Measurements from ENCODE around the gene C19orf67.

Gene C19orf67

DNA sequence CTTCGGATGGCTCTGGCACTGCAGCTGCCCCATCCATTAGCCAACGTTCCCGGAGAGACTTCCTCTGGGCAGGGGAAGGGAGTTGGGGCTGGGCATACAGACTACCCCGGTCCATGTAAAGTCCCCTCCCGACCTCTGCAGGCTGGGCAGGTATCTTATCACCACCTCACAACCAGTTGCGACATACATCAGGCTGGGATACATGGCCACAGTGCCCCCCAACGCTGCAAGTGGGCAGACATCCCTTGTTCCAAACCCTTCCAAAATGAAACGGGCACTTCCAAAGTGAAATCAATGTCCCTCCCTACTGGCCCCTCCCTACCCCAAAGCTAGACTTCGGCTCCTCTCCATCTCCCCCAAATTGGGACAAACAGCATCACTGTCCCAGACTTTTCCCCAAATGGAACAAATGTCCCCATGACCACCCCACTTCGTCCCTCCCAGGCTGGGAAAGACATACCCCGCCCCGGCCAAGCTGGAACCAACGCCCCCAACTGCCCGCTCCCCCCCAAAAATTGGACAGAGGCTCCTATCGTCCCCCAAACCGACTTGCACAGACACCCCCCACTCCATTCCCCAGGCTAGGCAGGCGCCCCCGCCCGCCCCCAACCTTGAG is 28.7 kb downstream of the C19orf67 start (continued):
- TF ChIP-seq, protein P1, sequence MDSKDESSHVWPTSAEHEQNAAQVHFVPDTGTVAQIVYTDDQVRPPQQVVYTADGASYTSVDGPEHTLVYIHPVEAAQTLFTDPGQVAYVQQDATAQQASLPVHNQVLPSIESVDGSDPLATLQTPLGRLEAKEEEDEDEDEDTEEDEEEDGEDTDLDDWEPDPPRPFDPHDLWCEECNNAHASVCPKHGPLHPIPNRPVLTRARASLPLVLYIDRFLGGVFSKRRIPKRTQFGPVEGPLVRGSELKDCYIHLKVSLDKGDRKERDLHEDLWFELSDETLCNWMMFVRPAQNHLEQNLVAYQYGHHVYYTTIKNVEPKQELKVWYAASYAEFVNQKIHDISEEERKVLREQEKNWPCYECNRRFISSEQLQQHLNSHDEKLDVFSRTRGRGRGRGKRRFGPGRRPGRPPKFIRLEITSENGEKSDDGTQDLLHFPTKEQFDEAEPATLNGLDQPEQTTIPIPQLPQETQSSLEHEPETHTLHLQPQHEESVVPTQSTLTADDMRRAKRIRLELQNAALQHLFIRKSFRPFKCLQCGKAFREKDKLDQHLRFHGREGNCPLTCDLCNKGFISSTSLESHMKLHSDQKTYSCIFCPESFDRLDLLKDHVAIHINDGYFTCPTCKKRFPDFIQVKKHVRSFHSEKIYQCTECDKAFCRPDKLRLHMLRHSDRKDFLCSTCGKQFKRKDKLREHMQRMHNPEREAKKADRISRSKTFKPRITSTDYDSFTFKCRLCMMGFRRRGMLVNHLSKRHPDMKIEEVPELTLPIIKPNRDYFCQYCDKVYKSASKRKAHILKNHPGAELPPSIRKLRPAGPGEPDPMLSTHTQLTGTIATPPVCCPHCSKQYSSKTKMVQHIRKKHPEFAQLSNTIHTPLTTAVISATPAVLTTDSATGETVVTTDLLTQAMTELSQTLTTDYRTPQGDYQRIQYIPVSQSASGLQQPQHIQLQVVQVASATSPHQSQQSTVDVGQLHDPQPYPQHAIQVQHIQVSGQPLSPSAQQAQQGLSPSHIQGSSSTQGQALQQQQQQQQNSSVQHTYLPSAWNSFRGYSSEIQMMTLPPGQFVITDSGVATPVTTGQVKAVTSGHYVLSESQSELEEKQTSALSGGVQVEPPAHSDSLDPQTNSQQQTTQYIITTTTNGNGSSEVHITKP (tag by site-specific recombination; IDR thresholded peaks at IDR 0.05), result 0 out of 2 replicates have a peak, but pooled peaks have one; percentile 14
- TF ChIP-seq, protein P2, sequence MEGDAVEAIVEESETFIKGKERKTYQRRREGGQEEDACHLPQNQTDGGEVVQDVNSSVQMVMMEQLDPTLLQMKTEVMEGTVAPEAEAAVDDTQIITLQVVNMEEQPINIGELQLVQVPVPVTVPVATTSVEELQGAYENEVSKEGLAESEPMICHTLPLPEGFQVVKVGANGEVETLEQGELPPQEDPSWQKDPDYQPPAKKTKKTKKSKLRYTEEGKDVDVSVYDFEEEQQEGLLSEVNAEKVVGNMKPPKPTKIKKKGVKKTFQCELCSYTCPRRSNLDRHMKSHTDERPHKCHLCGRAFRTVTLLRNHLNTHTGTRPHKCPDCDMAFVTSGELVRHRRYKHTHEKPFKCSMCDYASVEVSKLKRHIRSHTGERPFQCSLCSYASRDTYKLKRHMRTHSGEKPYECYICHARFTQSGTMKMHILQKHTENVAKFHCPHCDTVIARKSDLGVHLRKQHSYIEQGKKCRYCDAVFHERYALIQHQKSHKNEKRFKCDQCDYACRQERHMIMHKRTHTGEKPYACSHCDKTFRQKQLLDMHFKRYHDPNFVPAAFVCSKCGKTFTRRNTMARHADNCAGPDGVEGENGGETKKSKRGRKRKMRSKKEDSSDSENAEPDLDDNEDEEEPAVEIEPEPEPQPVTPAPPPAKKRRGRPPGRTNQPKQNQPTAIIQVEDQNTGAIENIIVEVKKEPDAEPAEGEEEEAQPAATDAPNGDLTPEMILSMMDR (tag by site-specific recombination; IDR thresholded peaks at IDR 0.05), result peak; percentile 54; the same call in 1 of the 2 replicates
- TF ChIP-seq ZNF350 (tag by site-specific recombination; IDR thresholded peaks at IDR 0.05), result no peak
- no peak for TF ChIP-seq ZNF239 (tag by site-specific recombination; IDR thresholded peaks at IDR 0.05)
- TF ChIP-seq, protein P3, sequence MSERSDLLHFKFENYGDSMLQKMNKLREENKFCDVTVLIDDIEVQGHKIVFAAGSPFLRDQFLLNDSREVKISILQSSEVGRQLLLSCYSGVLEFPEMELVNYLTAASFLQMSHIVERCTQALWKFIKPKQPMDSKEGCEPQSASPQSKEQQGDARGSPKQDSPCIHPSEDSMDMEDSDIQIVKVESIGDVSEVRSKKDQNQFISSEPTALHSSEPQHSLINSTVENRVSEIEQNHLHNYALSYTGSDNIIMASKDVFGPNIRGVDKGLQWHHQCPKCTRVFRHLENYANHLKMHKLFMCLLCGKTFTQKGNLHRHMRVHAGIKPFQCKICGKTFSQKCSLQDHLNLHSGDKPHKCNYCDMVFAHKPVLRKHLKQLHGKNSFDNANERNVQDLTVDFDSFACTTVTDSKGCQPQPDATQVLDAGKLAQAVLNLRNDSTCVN (tag by site-specific recombination; optimal IDR thresholded peaks at IDR 0.05), result no peak
- TF ChIP-seq ZNF530 (tag by site-specific recombination; IDR thresholded peaks at IDR 0.05; ENCODE audit: low read depth), result no peak

DNA sequence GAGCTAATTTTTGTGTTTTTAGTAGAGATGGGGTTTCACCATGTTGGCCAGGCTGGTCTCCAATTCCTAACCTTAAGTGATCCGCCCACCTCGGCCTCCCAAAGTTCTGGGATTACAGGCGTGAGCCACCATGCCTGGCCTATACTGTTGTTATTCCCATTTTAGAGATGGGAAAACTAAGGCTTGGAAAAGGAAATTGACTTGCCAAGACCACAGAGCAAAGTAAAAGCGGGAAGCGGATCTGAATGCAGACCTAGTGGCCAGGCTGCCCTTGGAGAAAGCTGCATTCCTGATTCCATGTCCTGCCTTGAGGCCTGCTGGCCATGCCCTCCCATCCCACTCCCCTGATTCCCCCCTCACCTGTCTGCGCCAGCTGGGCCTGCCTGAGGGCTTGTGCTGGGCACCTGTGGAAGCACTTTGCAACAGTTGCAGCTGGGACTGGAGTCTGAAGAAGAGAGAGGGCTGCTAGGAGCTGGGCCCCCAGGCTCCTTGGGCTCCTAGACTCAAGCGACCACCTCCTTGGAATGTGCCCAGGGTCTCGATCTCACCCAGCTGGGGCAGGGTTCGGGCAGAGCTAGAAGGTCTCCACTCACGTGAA is 29.4 kb downstream of the C19orf67 start:
- ChIA-PET CTCF (interaction anchor here (0.6 to 6.9 kb wide), 3 partner anchors 11 to 15 kb away, joined by 3 to 80 read pairs (median 3); partner anchors contain the start of gene MISP3), POLR2A (no interaction called here)
- TF ChIP-seq, protein P4, sequence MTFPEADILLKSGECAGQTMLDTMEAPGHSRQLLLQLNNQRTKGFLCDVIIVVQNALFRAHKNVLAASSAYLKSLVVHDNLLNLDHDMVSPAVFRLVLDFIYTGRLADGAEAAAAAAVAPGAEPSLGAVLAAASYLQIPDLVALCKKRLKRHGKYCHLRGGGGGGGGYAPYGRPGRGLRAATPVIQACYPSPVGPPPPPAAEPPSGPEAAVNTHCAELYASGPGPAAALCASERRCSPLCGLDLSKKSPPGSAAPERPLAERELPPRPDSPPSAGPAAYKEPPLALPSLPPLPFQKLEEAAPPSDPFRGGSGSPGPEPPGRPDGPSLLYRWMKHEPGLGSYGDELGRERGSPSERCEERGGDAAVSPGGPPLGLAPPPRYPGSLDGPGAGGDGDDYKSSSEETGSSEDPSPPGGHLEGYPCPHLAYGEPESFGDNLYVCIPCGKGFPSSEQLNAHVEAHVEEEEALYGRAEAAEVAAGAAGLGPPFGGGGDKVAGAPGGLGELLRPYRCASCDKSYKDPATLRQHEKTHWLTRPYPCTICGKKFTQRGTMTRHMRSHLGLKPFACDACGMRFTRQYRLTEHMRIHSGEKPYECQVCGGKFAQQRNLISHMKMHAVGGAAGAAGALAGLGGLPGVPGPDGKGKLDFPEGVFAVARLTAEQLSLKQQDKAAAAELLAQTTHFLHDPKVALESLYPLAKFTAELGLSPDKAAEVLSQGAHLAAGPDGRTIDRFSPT (tag by site-specific recombination; IDR thresholded peaks at IDR 0.05), result 0 out of 2 replicates have a peak, but pooled peaks have one; percentile 34
- TF ChIP-seq, protein P5, sequence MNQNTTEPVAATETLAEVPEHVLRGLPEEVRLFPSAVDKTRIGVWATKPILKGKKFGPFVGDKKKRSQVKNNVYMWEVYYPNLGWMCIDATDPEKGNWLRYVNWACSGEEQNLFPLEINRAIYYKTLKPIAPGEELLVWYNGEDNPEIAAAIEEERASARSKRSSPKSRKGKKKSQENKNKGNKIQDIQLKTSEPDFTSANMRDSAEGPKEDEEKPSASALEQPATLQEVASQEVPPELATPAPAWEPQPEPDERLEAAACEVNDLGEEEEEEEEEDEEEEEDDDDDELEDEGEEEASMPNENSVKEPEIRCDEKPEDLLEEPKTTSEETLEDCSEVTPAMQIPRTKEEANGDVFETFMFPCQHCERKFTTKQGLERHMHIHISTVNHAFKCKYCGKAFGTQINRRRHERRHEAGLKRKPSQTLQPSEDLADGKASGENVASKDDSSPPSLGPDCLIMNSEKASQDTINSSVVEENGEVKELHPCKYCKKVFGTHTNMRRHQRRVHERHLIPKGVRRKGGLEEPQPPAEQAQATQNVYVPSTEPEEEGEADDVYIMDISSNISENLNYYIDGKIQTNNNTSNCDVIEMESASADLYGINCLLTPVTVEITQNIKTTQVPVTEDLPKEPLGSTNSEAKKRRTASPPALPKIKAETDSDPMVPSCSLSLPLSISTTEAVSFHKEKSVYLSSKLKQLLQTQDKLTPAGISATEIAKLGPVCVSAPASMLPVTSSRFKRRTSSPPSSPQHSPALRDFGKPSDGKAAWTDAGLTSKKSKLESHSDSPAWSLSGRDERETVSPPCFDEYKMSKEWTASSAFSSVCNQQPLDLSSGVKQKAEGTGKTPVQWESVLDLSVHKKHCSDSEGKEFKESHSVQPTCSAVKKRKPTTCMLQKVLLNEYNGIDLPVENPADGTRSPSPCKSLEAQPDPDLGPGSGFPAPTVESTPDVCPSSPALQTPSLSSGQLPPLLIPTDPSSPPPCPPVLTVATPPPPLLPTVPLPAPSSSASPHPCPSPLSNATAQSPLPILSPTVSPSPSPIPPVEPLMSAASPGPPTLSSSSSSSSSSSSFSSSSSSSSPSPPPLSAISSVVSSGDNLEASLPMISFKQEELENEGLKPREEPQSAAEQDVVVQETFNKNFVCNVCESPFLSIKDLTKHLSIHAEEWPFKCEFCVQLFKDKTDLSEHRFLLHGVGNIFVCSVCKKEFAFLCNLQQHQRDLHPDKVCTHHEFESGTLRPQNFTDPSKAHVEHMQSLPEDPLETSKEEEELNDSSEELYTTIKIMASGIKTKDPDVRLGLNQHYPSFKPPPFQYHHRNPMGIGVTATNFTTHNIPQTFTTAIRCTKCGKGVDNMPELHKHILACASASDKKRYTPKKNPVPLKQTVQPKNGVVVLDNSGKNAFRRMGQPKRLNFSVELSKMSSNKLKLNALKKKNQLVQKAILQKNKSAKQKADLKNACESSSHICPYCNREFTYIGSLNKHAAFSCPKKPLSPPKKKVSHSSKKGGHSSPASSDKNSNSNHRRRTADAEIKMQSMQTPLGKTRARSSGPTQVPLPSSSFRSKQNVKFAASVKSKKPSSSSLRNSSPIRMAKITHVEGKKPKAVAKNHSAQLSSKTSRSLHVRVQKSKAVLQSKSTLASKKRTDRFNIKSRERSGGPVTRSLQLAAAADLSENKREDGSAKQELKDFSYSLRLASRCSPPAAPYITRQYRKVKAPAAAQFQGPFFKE (tag by site-specific recombination; IDR thresholded peaks at IDR 0.05; ENCODE audit: borderline replicate concordance), result no peak
- peak; percentile 88 for TF ChIP-seq SCRT2 (tag by site-specific recombination; IDR thresholded peaks at IDR 0.05)
- peak; percentile 89 for TF ChIP-seq SCRT1 (tag by site-specific recombination; IDR thresholded peaks at IDR 0.05; ENCODE audit: borderline replicate concordance)
- TF ChIP-seq ZNF19 (tag by site-specific recombination; IDR thresholded peaks at IDR 0.05; ENCODE audit: low read depth), result no peak
- no peak for TF ChIP-seq PRDM1 (tag by site-specific recombination; IDR thresholded peaks at IDR 0.05)
- no peak for TF ChIP-seq ZBTB20 (tag by site-specific recombination; IDR thresholded peaks at IDR 0.05)

More for the DNA sequence above, 29.4 kb downstream of the C19orf67 start:
- Histone ChIP-seq H3K36me3 (ENCODE audit: control insufficient read depth in 2 of 2, insufficient read depth in 1 of 2, low read length in 2 of 2) (no peaks in the 10 kb centered on the region), H3K27ac (ENCODE audit: extremely low read depth, low read depth, low read length) (no peak overlapping the region), H3K4me1 (ENCODE audit: control insufficient read depth, insufficient read depth, low read length) (peaks cover 4% of the 10 kb centered on the region), H3K9me3 (ENCODE audit: control insufficient read depth, insufficient read depth, low read depth, low read length) (no peaks in the 10 kb centered on the region), H3K4me3 (ENCODE audit: low read depth, low read length) (no peak overlapping the region)
